NT2/D1 (cell line): ENCODE results near the gene EZH2.

Experiments
- SUZ12 ChIP-seq: IDR thresholded peaks from 2 replicates; pipeline ENCODE4 v1.6.1; 2011; ENCODE audit not compliant: insufficient read length, insufficient read depth; ENCODE audit errors: extremely low read depth
- YY1 ChIP-seq: IDR thresholded peaks from 2 replicates; pipeline ENCODE4 v1.6.1; 2011; ENCODE audit not compliant: insufficient read length, insufficient read depth

- TF ChIP-seq YY1 (no peak), SUZ12 (no peak)
Observed at GRCh38 chr7:148787571-148788295, 96.4 kb downstream of the EZH2 start.
